COLO829 (cell line): ENCODE results near the gene PARVB.

Source experiments
- DNase-seq: peaks from one replicate; pipeline ENCODE4 v3.0.0; 2012; ENCODE audit warnings: low spot score

Gene PARVB

DNA sequence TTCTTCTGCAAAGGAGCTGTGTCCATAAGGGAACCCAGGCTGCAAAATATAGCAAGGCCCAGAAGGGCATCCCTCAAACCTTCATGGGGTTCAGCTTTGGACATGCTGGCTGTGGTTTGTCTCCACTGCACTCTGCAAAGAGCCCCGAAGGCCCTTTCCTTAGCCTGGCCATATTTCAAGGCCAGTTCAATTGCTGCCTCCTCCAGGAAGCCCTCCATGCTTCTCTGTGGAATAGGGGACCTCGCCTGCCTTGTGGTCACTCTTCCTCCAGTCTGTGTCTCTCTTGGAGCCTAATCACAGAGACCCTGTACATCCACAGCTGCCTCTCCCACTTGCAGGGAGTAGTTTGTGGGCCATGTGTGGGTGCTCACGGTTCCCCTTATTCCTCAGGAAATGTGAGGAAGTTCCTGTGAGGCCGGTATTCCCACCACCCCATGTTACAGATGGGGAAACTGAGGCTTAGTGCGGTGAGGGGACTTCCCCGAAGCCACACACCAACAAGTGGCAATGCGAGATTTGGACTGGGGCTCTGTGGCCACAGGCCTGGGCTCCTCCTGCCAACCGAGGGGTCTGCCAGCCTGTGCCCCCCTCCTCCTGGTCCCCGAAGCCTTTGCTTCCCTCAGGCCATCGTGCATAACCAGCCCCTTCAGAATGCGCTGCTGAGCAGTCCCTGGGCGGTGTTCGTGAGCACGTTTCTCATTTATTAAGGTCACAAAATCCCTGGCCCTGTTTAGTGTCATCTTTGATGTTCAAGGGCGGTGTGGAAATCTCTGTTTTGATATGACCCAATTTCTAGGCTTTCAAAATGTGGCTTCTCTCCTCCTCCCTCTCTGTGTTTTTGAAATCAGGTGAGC is 65.8 kb downstream of the PARVB start:
- DNase-seq: no peak

DNA sequence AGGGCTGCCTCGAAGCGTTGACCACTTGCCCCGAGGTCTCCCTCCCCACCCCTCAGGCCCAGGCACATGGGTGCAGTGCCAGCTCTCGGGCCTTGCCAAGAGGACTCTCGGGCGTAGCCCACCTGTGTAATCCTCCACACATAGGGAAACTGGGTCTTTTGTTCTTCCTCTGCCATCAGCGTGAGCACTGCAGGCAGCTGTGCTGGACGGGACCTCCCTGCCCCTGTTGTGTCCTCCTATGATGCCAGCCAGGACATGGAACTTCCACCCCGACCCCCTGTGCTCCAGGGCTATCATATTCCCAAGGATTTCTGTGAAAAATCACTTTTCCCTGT is 66.4 kb downstream of the PARVB start:
- DNase-seq: no peak

DNA sequence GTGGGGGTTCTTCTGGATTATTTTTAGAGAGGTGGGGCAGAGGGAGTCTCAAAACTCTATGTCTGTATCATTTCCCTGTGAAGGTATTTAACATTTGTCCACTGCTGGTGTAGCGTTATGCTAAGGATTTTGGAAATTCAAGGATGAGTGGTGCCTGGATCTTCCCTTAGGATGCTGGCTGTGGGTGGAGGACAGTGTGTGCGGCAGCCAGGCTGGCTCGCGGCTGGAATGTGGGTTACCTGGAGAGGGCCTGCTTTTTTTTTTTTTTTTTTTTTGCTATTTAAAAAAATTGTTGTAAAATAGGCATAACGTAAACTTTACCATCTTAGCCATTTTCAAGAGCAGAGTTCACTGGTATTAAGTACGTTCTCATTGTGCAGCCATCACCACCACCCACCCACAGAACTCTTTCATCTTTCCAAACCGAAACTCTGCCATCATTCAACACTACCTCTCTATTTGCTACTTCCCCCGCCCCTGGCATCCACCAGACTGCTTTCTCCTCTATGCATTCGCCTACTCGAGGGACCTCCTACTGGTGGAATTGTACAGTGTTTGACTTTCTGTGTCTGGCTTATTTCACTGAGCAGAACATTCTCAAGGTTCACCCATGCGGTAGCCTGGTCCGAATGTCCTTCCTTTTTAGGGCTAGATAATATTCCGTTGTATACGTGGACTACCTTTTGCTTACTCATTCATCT is 67.1 kb downstream of the PARVB start:
- peak; percentile 66 for DNase-seq

DNA sequence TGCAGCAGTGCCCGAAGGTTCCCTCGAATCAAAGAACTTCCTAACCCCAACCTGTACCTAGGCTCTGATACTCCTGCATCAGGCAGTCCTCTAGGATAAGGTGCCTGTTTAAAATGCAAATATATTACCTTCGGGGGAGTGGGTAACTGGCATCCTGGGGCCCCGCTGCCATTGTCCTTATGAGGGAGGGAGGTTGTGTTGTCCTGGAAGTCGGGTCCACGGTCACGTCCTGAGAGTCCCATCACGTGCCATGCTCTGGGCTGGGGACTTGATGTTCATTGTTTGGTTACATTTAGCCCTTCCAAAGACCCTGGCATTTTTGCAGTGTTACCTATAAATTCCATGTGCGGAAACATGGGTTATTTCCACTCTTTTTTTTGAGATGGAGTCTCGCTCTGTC is 67.6 kb downstream of the PARVB start:
- no peak for DNase-seq

DNA sequence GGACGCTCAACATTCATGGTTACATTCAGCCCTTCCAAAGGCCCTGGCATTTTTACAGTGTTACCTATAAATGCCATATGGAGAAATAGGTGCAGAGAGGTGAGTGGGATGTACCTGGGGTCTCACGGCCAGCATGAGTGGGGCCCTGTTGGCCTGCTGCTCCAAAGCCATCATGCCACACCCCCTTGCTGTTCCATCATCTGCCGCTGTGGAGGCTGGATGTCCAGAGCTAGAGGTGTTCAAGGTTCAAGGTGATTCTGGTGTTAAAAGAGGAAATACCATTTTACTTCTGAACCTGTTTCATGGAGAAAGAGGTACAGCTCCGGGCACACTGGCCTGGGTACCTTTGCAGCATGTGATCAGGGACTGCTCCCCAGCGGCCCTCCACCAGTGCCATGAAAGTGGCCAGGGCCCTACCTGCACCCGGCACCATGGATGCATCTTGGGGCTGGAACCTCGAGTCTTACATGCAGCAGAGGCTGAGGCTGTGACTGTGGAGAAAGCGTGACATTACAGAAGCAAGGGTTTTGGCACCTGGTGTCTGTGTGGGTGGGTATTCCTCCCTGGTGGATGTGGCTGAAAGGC is 68.6 kb downstream of the PARVB start:
- no peak for DNase-seq

DNA sequence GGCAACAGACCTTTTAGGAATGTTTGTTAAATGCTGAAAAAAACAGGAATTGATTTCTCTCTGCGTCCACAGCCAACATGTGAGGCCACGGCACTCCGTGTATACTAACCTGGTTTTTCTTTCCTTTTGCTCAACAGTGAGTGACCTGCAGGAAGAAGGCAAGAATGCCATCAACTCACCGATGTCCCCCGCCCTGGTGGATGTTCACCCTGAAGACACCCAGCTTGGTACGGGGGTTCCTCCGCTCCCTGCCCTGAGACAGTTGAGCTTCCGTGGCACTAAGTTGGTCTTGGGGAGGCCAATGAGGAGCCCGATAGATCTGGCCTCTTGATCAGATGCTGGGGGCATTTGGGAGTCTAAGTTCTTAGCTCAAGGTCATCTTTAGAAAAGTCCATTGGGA is 69.7 kb downstream of the PARVB start:
- DNase-seq: no peak

DNA sequence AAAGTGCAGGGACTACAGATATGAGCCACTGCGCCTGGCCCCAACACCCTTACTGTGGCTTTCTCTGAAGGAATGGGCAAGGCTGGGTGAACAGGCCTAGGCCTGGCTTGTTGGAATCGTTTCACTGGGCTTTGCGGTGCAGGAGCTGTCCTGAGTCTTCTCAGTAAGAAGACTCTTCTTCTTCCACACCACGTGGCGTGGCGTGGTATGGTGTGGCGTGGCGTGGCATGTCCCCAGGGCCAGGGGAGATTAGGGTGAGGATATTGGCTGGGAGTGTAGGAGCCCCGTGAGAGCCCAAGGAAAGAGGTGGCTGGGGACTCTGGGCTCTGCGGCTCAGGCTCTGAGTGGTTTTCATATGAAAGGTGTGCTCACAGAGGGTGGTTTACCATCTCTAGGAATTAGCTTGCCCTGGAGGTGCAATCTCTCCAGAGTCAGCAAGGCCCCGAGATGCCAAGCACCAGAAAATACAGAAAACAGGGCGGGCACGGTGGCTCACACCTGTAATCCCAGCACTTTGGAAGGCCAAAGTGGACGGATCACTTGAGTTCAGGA is 70.7 kb downstream of the PARVB start:
- no peak for DNase-seq

DNA sequence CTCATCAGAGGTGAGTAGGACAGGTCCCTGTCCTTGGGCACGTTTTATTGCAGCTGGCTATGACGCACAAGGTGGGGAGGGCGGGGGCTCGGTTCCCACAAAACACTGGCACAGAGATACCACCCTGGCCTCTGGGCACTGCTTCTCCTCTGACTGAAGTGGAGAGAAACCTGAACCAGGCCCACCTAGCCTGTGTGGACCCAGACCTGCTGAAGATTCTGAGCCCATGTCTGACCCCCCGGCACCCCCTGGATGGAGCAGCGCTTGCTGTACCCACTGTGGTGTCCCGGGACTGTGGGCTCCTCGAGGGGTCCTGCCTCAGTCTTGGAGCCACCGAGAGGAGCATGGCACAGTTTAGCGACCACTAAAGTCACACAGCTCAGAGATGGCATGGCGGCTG is 72.6 kb downstream of the PARVB start:
- DNase-seq: no peak

DNA sequence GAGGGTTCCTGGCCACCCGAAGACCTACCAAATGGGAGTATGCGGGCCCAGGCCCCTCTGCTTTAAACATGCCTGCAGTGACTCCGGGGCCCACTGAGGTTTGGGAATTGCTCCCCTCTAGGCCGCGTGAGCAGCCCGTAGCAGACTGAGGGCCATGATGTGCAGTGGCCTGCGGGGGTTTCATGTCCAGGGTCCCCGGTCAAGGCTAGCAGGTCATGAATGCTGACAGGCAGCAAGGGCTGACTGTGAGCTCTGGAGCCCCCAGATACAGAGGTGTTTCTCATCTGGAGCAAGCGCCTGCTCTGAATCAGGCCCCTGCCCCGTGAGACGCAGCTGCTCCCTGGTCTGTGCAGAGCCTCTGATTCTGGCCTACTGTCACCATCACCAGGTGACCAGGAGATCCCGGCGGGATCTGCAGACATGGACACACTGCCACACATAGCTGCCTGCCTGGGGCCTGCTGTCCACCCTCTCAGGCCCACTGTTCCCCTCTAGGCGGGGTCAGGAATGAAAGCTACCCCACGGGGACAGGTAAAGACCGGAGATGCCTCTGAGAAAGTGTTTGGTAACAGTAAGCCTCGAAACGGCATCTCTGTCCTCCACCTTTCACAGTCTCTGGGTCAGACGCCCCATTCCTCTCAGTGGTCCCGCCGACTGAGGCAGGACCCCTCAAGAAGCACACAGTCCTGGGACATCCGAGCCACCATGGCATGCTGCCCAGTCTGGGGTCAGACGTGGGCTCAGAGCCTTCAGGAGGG is 73.3 kb downstream of the PARVB start:
- DNase-seq: no peak

DNA sequence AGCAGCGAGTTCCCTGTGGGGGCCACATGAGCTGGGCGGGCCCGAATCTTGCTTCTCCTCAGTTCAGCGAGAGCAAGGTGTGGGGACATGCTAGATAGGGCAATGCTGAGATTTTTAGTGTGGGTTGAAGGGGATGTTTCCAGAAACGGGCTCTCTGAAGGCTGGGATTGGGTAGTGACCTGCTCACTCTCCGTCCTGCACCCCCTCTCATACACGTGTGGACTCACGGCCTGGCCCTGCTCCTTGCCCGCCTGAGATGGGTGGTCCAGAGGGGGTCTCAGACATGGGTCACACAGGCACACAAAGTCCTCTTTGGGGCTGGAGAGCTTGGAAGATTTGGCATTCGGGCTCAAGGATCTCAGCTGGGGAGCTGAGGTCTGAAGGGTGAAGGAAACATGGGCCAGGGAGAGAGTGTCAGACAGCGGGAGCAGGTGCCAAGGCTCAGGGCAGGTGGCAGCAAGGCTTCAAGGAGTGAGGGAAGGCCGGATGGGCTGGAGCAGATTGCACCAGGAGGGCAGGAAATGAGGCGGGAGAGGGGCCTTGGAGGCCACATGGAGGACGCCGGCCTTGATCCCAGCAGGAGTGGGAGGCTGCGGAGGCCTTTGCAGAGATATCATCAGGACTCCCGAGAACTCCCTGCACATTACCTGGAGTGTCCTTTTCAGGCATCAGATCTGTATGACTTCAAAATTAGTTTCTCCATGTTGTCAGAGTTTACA is 74.1 kb downstream of the PARVB start:
- no peak for DNase-seq

DNA sequence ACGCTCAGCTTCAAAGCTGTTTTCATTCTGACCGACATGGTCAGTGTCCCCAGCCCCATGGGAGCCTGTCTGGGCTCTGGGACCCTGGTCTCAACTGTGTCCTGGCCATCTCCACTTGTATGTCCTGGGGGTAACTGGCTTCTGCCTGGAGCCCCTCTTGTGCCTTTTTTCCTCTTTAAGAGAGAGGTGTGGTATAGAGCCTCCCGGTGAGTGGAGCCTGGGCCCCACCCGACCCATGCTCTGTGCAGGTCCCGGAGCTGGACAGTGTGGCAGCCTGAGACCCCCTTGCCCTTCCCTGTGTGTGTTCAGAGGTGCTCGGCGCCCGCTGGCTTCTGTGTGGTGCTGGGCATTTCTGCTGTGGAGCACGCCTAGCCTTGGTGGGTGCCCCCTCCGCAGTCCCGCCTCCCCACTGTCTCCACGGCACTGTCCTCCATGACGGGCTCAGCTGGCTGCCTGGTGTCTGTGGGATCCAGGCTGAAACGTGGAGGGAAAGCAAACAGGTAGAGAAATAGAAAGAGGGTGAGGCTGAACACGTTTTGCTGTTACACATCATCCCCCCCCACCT is 74.9 kb downstream of the PARVB start:
- DNase-seq: no peak

DNA sequence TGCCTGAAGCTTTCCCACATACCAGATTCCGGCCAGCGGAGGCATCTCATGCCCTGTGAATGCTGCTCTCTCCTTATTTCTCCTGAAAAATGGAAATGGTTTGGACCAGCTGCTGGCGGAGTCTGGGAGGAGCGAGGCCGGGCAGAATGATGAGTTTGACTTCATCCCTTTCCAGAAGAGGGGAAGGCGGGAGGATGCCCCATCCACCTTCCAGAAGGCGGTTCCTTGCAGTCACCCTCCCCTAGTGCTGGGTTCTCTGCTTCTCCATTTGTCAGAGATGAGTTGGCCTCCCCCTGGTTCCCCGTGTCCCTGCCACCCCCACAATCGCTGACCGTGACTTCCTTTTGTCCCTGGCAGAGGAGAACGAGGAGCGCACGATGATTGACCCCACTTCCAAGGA is 75.6 kb downstream of the PARVB start:
- DNase-seq: no peak

DNA sequence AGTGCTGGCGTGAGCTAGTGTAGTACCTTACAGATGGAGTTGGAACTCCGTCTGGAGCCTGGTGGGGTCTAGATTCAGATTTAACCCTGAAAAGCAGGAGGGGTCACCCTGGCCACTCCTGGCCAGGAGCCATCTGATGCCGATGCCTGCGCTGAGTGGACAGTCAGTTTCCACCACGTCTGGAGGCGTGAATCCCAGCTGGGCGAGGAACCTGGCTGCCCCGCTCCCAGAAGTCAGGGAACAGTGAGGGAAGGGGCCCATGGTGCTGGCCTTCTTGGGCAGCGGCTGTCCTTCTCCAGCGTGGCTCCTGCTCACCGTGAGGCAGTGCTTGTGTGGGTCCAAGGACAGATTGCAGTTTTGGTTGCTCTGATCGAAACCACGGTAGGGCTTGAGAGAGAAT is 76.3 kb downstream of the PARVB start:
- no peak for DNase-seq

DNA sequence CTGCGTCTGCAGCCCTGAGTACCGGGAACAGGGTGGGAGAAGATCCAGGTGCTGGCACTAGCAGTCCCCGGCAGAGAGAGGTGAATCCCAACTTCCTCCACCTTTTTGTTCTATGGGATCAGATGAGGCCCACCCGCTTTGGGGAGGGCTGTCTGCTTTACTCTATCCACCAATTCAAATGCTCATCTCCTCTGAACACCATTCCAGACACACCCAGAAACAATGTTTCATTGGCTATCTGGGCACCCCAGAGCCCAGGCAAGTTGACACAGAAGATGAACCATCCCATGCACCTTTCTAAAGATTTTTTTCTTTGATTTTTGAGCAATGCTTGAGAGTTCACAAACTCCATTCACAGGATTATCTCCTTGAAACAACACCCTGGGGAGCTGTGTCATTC is 78.0 kb downstream of the PARVB start:
- no peak for DNase-seq

DNA sequence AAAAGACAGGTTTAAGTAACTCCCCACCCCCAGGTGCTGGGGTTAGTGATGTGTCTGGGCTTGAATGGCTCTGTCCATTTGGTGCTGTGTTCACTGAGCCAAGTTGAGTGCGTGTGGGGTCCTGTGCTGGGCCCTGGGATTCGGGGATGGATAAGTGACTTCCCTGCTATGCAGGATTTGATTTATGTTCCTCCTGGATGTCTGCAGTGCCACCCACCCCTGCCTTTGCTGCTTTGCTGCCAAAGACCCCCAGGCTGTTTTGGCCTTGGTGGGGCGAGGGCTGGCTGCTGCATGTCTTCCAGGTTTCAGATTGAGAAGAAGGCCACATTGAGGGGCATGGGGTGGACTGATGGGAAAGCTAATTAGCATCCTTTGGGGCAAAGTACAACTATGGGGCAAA is 78.8 kb downstream of the PARVB start:
- no peak for DNase-seq

DNA sequence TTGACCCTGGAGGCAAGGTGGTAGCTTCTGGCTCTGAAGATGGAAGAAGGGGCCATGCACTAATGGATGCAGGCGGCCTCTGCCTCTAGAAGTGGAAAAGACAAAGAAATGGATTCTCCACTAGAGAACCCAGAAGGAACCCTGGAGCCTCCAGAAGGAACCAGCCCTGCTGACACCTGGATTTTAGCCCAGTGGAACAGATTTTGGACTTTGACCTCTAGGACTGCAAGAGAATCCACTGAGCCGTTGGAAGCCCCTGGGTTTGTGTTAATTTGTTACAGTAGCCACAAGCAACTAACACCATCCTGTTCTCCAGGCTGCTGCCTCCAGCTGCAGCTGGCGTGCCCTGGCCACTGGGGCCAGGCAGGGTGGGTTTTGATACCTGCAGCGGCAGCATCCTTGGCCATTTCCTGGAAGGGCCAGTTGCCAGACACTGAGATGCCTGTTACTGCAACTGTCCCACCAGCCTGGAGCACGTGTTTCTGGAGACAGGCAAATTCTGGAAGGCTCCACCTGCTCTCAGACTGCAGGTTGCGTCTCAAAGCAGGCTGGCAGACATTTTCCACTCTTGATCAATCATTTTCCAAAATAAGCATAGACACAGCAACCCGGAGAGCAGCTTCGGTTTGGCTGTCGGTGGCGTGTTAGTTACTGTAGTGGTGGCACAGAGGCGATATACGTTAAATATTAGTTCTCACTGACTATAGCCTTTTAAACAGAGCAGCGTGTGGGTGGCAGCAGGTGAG is 79.8 kb downstream of the PARVB start:
- DNase-seq: no peak

DNA sequence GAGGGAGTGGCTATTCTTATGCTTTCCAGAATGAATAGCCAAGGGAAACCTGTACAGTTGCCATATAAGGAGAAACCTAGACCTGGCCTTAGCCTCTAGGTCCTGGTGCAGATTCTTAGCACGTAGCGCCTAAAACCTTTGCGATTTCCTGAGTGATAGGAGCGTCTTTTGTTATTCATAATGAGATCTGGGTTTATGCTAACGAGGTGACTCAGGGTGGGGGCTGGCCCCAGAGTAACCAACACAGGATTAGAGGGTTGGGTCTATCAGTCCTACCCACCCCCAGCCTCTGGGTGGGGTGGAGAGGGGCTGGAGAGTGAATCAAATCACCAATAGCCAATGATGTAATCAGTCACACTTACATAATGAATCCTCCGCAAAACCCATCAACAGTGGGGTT is 83.2 kb downstream of the PARVB start:
- DNase-seq: no peak

DNA sequence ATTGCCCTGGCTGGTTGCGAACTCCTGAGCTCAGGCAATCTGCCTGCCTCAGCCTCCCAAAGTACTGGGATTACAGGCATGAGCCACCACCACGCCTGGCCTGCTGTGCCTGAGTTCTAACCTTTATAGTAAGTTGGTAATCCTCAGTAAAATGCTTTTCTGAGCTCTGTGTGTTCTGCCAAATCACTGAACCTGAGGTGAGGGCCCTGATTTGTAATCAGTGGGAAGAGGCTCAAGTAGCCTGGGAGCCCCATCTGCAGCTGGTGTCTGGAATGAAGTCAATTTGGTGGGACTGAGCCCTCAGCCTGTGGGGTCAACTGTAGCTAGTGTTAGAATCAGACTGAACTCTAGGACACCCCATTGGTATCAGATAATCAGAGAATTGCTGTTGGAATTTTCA is 84.0 kb downstream of the PARVB start:
- DNase-seq: no peak

DNA sequence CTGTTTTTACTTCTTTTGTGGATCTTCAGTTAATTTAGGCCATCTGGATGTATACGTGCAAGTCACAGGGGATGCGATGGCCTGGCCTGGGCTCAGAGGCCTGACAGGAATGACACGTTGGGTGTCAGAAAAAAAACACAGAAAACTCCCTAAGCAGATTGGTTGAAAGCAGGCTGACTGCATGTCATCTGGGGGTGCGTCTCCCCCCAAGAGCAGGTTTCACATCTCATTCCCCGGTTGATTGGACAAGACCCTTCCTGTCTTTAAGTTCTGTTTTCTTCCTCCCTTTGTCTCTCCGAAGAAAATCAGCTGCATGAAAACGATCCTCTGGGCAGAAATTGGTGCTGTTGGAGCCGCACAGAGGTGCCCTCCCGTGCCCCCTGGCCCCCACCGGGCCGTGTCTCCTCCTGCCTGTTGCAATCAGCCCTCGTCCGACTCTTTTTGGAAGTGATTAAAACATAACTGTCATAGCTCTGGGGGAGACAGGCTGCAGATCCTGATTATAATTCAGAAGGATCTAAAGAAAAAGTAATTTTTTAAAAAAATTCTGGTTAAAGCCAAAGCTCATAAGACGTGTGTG is 84.8 kb downstream of the PARVB start:
- DNase-seq: no peak

DNA sequence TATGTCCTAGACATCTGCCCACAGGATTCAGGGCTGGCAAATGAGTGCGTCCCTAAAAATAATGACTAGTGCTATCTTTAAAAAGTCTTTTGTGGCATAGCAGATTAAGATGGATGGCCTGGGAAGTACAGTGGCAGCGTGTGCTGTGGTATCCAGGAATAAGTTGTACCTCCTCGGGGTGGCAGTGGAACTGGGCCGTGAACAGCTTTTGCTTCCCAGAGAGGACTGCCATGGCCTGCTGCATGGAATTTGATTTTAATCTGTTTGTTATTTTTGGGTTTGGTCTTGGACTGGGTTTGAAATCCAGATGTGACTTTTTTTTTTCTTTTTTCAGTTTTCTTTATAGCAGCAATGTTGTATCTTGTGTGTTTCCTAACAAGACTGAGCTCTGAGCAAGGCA is 85.3 kb downstream of the PARVB start:
- no peak for DNase-seq
